HFF-Myc (cell line): ENCODE measurements around the gene CDH4.

Experiments used
- DNase-seq: peaks from one replicate; pipeline ENCODE4 v3.0.0-alpha.2; 2011; ENCODE audit warnings: low read depth; ENCODE audit errors: extremely low read depth
- H3K4me3 ChIP-seq: replicated peaks from 2 replicates; pipeline ENCODE4 v1.5.1; 2011; ENCODE audit warnings: low read depth, mild to moderate bottlenecking, control low read depth, low read length
- TF ChIP-seq, protein P1 (sequence below): IDR thresholded peaks from 2 replicates; pipeline ENCODE4 v1.5.1; 2012; ENCODE audit warnings: mild to moderate bottlenecking, low read depth, low read length, control low read depth; ENCODE audit errors: missing control alignments

The CDH4 gene

DNA sequence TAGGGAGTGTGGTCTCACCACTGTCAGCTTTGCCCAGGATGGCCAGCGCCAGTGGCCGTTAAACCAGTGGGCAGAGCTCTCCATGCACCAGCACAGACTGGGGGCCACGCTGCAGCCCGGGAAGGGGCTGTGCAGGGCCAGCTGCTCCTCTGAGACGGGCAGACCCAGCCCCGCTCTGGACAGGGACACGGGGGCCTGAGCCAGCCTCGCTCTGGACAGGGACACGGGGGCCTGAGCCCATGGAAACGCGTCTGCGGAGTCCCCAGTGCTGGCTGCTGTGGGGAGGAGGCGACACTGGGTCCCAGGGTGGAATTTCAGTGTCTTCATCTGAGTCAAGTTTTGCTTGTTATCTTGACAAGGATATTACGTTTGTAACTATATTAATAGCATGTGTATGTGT is 402.7 kb downstream of the CDH4 start:
- TF ChIP-seq, protein P1, sequence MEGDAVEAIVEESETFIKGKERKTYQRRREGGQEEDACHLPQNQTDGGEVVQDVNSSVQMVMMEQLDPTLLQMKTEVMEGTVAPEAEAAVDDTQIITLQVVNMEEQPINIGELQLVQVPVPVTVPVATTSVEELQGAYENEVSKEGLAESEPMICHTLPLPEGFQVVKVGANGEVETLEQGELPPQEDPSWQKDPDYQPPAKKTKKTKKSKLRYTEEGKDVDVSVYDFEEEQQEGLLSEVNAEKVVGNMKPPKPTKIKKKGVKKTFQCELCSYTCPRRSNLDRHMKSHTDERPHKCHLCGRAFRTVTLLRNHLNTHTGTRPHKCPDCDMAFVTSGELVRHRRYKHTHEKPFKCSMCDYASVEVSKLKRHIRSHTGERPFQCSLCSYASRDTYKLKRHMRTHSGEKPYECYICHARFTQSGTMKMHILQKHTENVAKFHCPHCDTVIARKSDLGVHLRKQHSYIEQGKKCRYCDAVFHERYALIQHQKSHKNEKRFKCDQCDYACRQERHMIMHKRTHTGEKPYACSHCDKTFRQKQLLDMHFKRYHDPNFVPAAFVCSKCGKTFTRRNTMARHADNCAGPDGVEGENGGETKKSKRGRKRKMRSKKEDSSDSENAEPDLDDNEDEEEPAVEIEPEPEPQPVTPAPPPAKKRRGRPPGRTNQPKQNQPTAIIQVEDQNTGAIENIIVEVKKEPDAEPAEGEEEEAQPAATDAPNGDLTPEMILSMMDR: no peak
- H3K4me3 ChIP-seq: no peak overlapping the region

DNA sequence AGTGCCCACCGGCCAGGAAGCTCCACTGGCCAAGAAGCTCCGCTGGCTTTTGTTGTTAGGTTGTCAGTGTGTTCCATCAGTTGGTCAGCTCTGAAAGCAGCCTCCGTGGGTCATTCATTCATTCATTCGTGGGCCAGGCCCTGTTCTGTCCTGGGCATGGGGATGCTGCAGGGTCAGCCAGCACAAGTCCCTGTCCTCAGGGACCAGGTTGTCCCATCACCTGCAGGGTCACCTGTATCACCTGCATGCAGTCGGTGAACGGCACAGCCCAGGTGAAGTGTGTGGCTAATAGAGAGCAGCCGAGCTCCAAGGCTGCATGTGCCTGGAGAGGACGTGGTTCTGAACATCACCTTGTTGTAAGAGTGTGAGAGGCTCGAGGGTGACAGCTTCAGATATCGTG is 403.5 kb downstream of the CDH4 start:
- TF ChIP-seq, protein P1: no peak
- DNase-seq: no peak
- no peak overlapping the region for H3K4me3 ChIP-seq

More for the DNA sequence above, 402.7 kb downstream of the CDH4 start:
- no peak for DNase-seq

DNA sequence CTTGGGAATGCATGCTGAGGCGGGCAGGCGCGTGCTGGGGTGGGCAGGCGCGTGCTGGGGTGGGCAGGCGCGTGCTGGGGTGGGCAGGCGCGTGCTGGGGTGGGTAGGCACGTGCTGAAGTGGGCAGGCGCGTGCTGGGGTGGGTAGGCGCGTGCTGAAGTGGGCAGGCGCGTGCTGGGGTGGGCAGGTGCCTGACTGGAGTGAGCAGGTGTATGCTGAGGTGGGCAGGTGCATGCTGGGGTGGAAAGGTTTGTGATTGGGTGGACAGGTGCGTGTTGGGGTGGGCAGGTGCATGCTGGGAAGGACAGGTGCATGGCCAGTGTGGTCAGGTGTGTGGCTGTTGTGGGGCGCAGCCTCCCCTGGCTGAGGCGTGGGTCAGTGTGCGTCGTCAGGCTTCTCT is 404.1 kb downstream of the CDH4 start:
- no peak for DNase-seq
- TF ChIP-seq, protein P1: no peak

DNA sequence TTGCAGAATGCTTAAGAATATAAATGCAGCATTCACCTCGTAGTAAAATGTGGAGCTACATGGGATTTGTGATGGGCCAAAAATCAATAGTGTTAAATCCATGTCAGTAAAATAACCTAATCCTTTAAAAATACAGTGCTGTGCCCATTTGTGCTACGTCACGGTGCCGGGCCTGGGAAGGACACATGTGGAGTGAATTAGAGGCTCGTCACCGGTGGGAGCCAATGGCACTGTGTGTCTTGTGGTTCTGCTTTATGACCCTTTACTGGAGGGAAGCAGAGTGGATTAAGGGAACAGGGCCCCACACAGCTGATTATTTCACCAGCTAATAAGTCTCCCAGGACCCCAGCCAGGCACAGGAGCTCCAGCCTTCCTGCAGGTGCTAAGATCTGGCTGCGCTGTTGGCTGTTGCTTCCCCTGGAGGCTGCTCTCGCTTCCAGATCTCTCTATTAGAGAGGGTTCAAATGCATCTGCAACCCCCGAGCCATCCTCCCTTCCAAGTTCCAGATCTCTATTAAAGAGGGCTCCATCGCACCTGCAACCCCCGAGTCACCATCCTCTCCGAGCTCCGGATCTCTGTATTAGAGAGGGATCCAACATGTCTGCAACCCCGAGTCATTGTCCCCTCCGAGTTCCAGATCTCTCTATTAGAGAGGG is 405.8 kb downstream of the CDH4 start:
- TF ChIP-seq, protein P1: no peak
- no peak for DNase-seq
- H3K4me3 ChIP-seq: no peak overlapping the region

More for the DNA sequence above, 404.1 kb downstream of the CDH4 start:
- H3K4me3 ChIP-seq: no peak overlapping the region

DNA sequence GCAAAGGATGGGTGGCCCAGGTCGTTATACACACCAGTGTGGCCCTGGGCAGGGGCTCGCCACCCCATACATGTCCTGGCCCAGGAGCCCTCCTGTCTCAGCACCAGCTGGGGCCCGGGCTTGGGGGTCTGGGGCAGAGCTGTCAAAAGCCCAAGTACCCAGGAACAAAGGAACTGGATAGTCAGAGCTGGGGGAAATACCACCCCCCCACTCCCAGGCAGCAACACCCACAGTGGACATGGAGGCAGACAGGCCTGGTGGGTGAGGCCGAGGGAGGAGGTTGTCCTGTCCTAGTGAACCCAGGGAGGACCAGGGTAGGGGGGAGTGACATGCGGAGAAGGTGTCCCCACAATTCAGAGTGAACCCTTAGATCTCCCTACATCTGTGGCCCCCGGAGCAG is 406.5 kb downstream of the CDH4 start:
- H3K4me3 ChIP-seq: no peak overlapping the region
- TF ChIP-seq, protein P1: no peak
- no peak for DNase-seq

DNA sequence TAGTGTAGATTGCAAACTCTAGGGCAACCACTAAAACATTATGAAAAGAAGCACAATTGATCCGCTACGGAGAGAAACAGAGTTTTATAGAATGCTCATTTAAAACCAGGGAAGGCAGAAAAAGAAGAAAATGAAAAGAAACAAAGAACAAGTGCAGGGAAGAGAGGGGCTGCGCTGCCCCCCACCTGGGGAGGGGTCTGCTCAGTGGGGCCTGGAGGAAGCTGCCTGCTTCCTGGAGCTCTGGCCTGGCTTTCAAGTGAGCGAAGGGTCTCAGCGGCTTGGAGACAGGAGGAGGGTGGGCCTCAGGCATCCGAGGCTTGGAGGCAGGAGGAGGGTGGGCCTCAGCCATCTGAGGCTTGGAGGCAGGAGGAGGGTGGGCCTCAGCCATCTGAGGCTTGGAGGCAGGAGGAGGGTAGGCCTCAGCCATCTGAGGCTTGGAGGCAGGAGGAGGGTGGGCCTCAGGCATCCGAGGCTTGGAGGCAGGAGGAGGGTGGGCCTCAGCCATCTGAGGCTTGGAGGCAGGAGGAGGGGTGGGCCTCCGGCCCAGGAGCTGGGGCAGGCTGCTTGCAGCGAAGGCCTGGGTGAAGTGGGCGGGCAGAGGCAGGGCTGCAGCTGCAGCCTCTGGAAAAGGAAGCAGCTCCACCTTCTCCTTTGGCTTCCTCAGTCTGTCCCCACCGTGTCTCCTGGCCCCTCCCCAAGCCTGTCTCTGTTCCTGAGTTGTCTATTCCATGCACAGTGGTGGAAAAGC is 407.4 kb downstream of the CDH4 start:
- H3K4me3 ChIP-seq: no peak overlapping the region
- DNase-seq: no peak
- TF ChIP-seq, protein P1: no peak
